Measurements from ENCODE around the gene NUTM2E. TPM values are rescaled to one million over a fixed set of nuclear protein-coding genes. Genes with fewer than 3 reads are reported as not detected.

Gene NUTM2E, protein sequence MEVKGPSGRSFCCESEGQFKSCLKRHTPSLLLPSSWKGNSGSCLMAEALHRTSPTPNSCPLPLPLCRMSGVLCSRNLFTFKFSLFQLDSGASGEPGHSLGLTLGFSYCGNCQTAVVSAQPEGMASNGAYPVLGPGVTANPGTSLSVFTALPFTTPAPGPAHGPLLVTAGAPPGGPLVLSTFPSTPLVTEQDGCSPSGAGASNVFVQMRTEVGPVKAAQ (N-terminal part only)
- 0.76 TPM for total RNA-seq

DNA sequence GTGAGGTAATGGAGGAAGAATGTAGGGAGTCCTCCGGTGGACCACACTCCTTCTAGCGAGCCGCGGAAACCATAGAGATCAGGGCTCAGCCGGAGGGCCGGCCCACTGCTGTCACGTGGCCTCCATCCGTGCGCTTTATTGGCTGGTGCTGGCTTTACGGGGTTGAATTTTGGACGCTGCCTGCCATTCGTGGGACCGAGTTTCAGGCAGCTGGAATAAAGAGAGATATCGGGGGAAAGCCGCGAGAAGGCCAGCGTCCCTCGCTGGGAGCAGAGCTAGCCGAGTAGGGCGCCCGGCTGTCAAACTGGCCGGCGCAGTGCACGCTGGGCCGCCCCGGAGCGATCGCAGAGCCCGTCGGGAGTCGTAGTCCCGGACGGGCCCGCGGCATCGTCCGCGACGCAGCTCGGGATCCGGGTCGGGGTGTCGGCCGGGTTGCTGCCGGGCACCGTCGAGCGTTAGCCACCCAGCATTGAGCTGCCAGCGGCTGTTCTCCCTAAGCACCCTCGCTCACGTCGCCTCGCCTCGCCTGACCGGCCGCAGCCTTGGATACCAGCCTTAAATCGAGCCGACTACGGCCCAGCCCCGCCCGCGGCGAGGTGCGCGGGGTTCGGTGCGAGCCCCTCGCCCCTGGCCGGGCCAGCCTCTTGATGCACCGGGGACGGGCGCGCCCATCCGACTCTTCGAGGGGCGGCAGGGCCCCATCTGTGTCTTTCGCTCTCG, at the start of gene NUTM2E:
Gene NUTM2E (plus strand): TSS at position 244 of the 720 bp plus-strand sequence. CDS start 15,002 bp downstream, outside the sequence.

Other genes starting within 250 kb of the NUTM2E start
- gene SFTPA1, start 215.8 kb upstream of the NUTM2E start, total RNA-seq: 0.88 TPM
- gene NUTM2B, start 123.5 kb upstream of the NUTM2E start, total RNA-seq: 0.23 TPM
- gene SFTPD, start 122.4 kb downstream of the NUTM2E start, total RNA-seq: 0.53 TPM